ENCODE data around the gene SF1.

Gene SF1

DNA sequence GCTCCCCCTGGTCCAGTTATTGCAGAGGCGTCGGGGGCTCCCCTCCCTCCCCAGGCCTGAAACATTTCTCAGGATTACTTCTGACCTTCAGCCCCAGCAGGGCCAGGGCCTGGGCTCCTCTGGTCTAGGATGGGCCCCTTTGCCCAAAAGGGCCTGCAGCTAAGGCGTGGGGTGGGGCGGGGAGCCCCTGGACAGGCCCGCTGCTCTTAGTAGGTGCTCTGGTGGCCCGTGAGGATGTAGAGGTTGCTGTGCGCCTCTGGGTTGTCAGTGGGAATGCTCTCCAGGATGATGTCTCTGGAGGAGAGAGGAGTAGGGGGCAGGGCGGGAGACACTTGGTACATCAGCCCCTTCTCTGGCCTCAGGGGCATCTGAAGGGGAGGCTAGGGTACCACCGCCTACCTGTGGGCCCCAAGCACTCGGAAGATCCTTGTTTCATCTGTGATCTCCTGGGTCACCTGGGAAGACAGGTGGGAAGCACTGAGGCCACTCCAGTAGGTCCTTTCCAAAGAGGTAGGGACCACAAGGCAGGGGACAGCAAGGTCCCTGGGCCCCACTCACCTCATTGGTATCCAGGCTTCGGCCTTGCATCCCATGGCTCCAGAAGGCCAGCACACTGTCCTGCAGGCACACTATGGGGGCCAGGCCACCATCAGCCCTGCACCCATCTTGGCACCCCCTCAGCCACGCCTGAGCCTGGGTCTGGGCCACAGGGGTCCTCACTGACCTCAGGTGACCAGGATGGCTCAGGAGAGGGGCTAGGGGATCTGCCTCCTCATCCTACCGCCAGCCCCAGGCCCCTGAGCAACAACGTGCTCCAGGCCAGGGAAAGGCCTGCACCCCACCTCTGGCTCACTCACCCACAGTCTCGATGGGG, 11.2 kb upstream of the SF1 start:
- no peaks in the 10 kb centered on the region for H3K27me3 ChIP-seq (replicated peaks; ENCODE audit: insufficient read depth, low read length)
- no peaks in the 10 kb centered on the region for H3K36me3 ChIP-seq (replicated peaks; ENCODE audit: insufficient read depth, low read length)
- no peaks in the 10 kb centered on the region for H4K20me1 ChIP-seq (ENCODE audit: insufficient read depth, low read length)
- H2AFZ ChIP-seq (ENCODE audit: low read length) = no peak overlapping the region
- H3K4me3 ChIP-seq (ENCODE audit: low read length) = no peak overlapping the region
- DNase-seq = no peak
- no peak overlapping the region for H3K4me2 ChIP-seq (ENCODE audit: low read depth, low read length)
- H3K9me2 ChIP-seq (replicated peaks; ENCODE audit: insufficient read depth, low read length) = no peaks in the 10 kb centered on the region
- no peak overlapping the region for H3K27ac ChIP-seq (ENCODE audit: low read length)
- H3K79me2 ChIP-seq (ENCODE audit: low read length) = no peaks in the 10 kb centered on the region
- H3F3A ChIP-seq (ENCODE audit: insufficient read depth, low read length) = no peaks in the 10 kb centered on the region
- no peaks in the 10 kb centered on the region for H3K9me3 ChIP-seq (replicated peaks; ENCODE audit: insufficient read depth, low read length)
- no peak for TF ChIP-seq EZH2phosphoT487 (IDR thresholded peaks at IDR 0.05; ENCODE audit: low read length)
- TF ChIP-seq EZH2 (optimal IDR thresholded peaks at IDR 0.05; ENCODE audit: low read depth, low read length) = no peak
- TF ChIP-seq, protein P1, sequence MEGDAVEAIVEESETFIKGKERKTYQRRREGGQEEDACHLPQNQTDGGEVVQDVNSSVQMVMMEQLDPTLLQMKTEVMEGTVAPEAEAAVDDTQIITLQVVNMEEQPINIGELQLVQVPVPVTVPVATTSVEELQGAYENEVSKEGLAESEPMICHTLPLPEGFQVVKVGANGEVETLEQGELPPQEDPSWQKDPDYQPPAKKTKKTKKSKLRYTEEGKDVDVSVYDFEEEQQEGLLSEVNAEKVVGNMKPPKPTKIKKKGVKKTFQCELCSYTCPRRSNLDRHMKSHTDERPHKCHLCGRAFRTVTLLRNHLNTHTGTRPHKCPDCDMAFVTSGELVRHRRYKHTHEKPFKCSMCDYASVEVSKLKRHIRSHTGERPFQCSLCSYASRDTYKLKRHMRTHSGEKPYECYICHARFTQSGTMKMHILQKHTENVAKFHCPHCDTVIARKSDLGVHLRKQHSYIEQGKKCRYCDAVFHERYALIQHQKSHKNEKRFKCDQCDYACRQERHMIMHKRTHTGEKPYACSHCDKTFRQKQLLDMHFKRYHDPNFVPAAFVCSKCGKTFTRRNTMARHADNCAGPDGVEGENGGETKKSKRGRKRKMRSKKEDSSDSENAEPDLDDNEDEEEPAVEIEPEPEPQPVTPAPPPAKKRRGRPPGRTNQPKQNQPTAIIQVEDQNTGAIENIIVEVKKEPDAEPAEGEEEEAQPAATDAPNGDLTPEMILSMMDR (IDR thresholded peaks at IDR 0.05; ENCODE audit: low read length) = no peak
- no peaks in the 10 kb centered on the region for H3K4me1 ChIP-seq (ENCODE audit: low read length)
- no peak overlapping the region for H3K9ac ChIP-seq (ENCODE audit: low read length)

DNA sequence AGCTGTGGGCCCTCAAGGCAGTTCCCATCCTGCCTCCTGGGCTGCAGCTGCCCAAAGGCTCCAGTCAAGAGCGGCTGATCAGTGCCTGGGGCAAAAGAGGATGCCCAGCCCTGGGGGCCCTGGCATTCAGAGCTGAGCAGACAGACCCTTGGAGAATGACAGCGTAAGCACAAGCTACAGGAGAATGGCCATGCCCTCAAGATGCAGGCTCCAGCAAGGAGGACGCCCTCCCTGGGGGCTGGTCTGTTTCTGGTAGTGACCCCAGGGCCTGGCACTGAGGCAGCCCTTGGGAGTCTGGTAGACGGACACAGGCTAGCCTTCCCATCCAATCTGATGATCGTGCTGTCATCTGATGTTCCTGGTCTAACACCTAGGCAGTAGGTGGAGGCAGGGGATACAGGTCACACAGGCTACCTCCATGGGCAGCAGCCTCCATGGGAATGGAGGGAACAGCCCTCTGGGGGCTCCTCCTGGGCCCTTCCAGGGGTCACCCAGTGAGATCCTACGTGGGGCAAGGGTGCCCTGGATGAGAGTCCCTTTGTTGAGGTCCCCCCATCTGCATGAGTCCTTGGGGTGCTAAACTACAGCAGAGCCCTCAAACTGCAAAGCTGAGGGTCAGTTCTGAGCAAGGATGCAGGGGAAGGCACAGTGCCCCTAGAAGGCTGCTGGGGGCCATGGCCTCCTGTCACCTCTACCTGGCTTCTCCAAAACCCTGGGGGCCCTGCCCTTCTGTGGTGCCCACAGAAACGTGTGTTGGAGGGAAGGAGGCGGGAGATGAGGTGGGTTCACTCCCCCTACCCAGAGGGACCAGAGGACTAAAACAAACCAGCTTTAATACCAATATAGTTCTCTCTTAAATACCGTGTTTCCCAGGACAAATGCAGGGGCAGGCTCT, 10.2 kb upstream of the SF1 start:
- TF ChIP-seq, protein P1 (IDR thresholded peaks at IDR 0.05; ENCODE audit: low read length) = no peak
- TF ChIP-seq EZH2 (optimal IDR thresholded peaks at IDR 0.05; ENCODE audit: low read depth, low read length) (no peak), EZH2phosphoT487 (IDR thresholded peaks at IDR 0.05; ENCODE audit: low read length) (no peak)
- Histone ChIP-seq H3K27ac (ENCODE audit: low read length) (no peak overlapping the region), H3F3A (ENCODE audit: insufficient read depth, low read length) (no peaks in the 10 kb centered on the region), H3K36me3 (replicated peaks; ENCODE audit: insufficient read depth, low read length) (no peaks in the 10 kb centered on the region), H3K4me2 (ENCODE audit: low read depth, low read length) (no peak overlapping the region), H3K79me2 (ENCODE audit: low read length) (no peaks in the 10 kb centered on the region), H3K9me2 (replicated peaks; ENCODE audit: insufficient read depth, low read length) (no peaks in the 10 kb centered on the region), H3K4me3 (ENCODE audit: low read length) (no peak overlapping the region), H2AFZ (ENCODE audit: low read length) (no peak overlapping the region), H3K27me3 (replicated peaks; ENCODE audit: insufficient read depth, low read length) (no peaks in the 10 kb centered on the region), H3K9ac (ENCODE audit: low read length) (no peak overlapping the region), H4K20me1 (ENCODE audit: insufficient read depth, low read length) (no peaks in the 10 kb centered on the region), H3K4me1 (ENCODE audit: low read length) (no peaks in the 10 kb centered on the region), H3K9me3 (replicated peaks; ENCODE audit: insufficient read depth, low read length) (no peaks in the 10 kb centered on the region)
- DNase-seq = no peak

DNA sequence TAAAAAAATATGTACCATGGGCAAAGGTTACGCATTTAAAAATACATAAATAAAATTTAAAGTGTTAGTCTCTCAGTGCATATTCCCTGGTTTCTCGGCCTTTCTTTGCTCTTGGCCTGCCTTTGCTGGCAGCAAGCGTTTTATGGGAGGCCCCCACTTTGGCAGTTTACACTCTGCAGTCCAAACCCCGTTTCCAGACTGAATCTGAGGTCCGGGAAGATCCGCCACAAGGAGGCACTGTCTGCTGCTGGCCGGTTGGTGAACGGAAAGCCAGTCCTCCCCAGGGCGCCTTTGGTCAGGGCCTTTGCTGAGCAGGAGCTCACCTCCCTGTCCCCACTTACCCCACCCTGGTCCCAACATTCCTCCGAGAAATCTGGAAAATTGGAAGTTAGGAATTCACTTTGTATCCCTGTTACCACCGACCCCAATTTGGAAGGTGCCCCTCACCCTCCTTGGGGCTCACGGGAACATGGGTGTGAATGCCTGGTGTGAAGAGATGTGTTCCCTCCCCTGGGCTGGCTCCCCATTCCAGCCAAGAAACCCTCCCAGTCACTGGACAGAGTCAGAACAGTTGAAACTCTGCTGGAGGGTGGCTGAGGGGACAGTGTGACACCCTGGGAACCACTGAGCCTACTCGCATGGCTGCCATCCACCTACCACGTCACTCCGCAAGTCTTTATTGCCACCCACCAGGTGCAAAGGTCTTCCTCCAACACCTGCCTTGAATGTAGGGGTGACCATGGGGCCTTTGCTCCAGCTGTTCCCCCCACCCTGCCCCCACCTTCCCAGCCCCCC, 9.4 kb upstream of the SF1 start:
- H3K4me3 ChIP-seq (ENCODE audit: low read length) = no peak overlapping the region
- H3K27ac ChIP-seq (ENCODE audit: low read length) = no peak overlapping the region
- no peaks in the 10 kb centered on the region for H3K79me2 ChIP-seq (ENCODE audit: low read length)
- no peak overlapping the region for H2AFZ ChIP-seq (ENCODE audit: low read length)
- no peaks in the 10 kb centered on the region for H3K4me1 ChIP-seq (ENCODE audit: low read length)
- DNase-seq = peak; percentile 47
- H3K9ac ChIP-seq (ENCODE audit: low read length) = no peak overlapping the region
- no peaks in the 10 kb centered on the region for H3K9me3 ChIP-seq (replicated peaks; ENCODE audit: insufficient read depth, low read length)
- no peaks in the 10 kb centered on the region for H4K20me1 ChIP-seq (ENCODE audit: insufficient read depth, low read length)
- H3K9me2 ChIP-seq (replicated peaks; ENCODE audit: insufficient read depth, low read length) = no peaks in the 10 kb centered on the region
- H3K36me3 ChIP-seq (replicated peaks; ENCODE audit: insufficient read depth, low read length) = no peaks in the 10 kb centered on the region
- no peak overlapping the region for H3K4me2 ChIP-seq (ENCODE audit: low read depth, low read length)
- H3K27me3 ChIP-seq (replicated peaks; ENCODE audit: insufficient read depth, low read length) = no peaks in the 10 kb centered on the region
- no peaks in the 10 kb centered on the region for H3F3A ChIP-seq (ENCODE audit: insufficient read depth, low read length)
- TF ChIP-seq EZH2phosphoT487 (IDR thresholded peaks at IDR 0.05; ENCODE audit: low read length) (no peak), EZH2 (optimal IDR thresholded peaks at IDR 0.05; ENCODE audit: low read depth, low read length) (no peak)
- TF ChIP-seq, protein P1 (IDR thresholded peaks at IDR 0.05; ENCODE audit: low read length) = peak; percentile 69

All from MM.1S (cell line).